ENCODE results near the gene NDUFAF2. TPM values are rescaled to one million over a fixed set of nuclear protein-coding genes. Genes with fewer than 3 reads are reported as not detected.

The NDUFAF2 gene
- total and polyA plus RNA-seq, 4 donors, result 12.2 to 68.8 (median 29.8) TPM

DNA sequence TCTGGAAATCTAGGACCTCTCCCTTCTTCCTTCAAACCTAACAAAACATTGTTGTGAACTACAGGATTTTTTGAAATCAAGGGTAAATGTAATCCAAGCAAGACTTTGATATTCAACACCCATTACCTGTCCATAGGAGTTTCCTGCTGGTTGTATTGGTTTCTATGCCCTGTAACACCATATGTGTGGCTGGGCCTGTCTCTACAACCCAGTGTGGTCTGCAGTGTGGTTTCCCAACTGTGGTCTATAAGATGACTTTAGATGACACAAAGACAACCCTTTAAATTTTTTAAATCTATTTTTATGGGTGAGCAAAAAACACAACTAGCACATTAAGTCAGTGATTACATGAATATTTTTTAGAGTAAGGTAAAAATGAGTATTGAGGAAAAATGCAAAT is 124.1 kb downstream of the NDUFAF2 start:
- Histone ChIP-seq H3K27me3 (ENCODE audit: control insufficient read depth in 3 of 3, insufficient read depth in 3 of 3, low read length in 2 of 3) (no peaks in the 10 kb centered on the region), H3K4me3 (no peak overlapping the region), H3K36me3 (ENCODE audit: control insufficient read depth in 4 of 4, insufficient read depth in 4 of 4, low read length in 4 of 4) (no peaks in the 10 kb centered on the region), H3K27ac (ENCODE audit: low read depth in 1 of 2, low read length in 1 of 2) (no peak overlapping the region), H3K9me3 (ENCODE audit: control insufficient read depth in 4 of 4, insufficient read depth in 3 of 4, low read length in 3 of 4) (no peaks in the 10 kb centered on the region), H3K9ac (ENCODE audit: insufficient read depth in 1 of 2, low read length in 2 of 2) (no peak overlapping the region), H3K4me1 (ENCODE audit: control insufficient read depth in 5 of 5, insufficient read depth in 5 of 5, low read length in 5 of 5) (no peaks in the 10 kb centered on the region)
- no peak for ATAC-seq (ENCODE audit: insufficient read depth, low FRiP score)
- no peak for DNase-seq
- no peak for TF ChIP-seq CTCF (IDR thresholded peaks at IDR 0.05; ENCODE audit: control extremely low read depth, extremely low read depth)

- no peak for TF ChIP-seq CTCF (IDR thresholded peaks at IDR 0.05; ENCODE audit: control extremely low read depth, extremely low read depth)
- no peak for DNase-seq
These were observed 126.5 kb downstream of the NDUFAF2 start for GRCh38 chr5:61071526-61071925.

GRCh38 chr5:61076626-61077025 is 131.6 kb downstream of the NDUFAF2 start:
- Histone ChIP-seq H3K9ac (ENCODE audit: insufficient read depth in 1 of 2, low read length in 2 of 2) (no peak overlapping the region), H3K4me3 (no peak overlapping the region), H3K4me1 (ENCODE audit: control insufficient read depth in 5 of 5, insufficient read depth in 5 of 5, low read length in 5 of 5) (peaks cover 0 to 7% (median 2%) of the 10 kb centered on the region in 5 donors), H3K36me3 (ENCODE audit: control insufficient read depth in 4 of 4, insufficient read depth in 4 of 4, low read length in 4 of 4) (no peaks in the 10 kb centered on the region), H3K27ac (ENCODE audit: low read depth in 1 of 2, low read length in 1 of 2) (no peak overlapping the region), H3K27me3 (ENCODE audit: control insufficient read depth in 3 of 3, insufficient read depth in 3 of 3, low read length in 2 of 3) (no peaks in the 10 kb centered on the region), H3K9me3 (ENCODE audit: control insufficient read depth in 4 of 4, insufficient read depth in 3 of 4, low read length in 3 of 4) (no peaks in the 10 kb centered on the region)
- ATAC-seq (ENCODE audit: insufficient read depth, low FRiP score) (no peak), DNase-seq (no peak)
- no peak for TF ChIP-seq CTCF (IDR thresholded peaks at IDR 0.05; ENCODE audit: control extremely low read depth, extremely low read depth)
- WGBS, 2 donors, result 32 to 53% methylated on average over 1 of the region's 1 CpG

More at GRCh38 chr5:61071526-61071925, 126.5 kb downstream of the NDUFAF2 start:
- no peak overlapping the region for H3K4me3 ChIP-seq
- H3K9me3 ChIP-seq (ENCODE audit: control insufficient read depth in 4 of 4, insufficient read depth in 3 of 4, low read length in 3 of 4), result no peaks in the 10 kb centered on the region
- no peaks in the 10 kb centered on the region for H3K36me3 ChIP-seq (ENCODE audit: control insufficient read depth in 4 of 4, insufficient read depth in 4 of 4, low read length in 4 of 4)
- no peak overlapping the region for H3K27ac ChIP-seq (ENCODE audit: low read depth in 1 of 2, low read length in 1 of 2)
- H3K9ac ChIP-seq (ENCODE audit: insufficient read depth in 1 of 2, low read length in 2 of 2), result no peak overlapping the region
- peaks cover 0 to under 1% (median 0%) of the 10 kb centered on the region in 5 donors for H3K4me1 ChIP-seq (ENCODE audit: control insufficient read depth in 5 of 5, insufficient read depth in 5 of 5, low read length in 5 of 5)
- no peaks in the 10 kb centered on the region for H3K27me3 ChIP-seq (ENCODE audit: control insufficient read depth in 3 of 3, insufficient read depth in 3 of 3, low read length in 2 of 3)
- ATAC-seq (ENCODE audit: insufficient read depth, low FRiP score), result no peak

GRCh38 chr5:61081741-61082140 is 136.7 kb downstream of the NDUFAF2 start:
- no peak for TF ChIP-seq CTCF (IDR thresholded peaks at IDR 0.05; ENCODE audit: control extremely low read depth, extremely low read depth)
- H3K27me3 ChIP-seq (ENCODE audit: control insufficient read depth in 3 of 3, insufficient read depth in 3 of 3, low read length in 2 of 3), result no peaks in the 10 kb centered on the region
- H3K4me1 ChIP-seq (ENCODE audit: control insufficient read depth in 5 of 5, insufficient read depth in 5 of 5, low read length in 5 of 5), result peaks cover 0 to 4% (median 1%) of the 10 kb centered on the region in 5 donors
- ATAC-seq (ENCODE audit: insufficient read depth, low FRiP score) (no peak), DNase-seq (peak in 2 of 3 donors; percentile 34 to 60)
- no peak overlapping the region for H3K9ac ChIP-seq (ENCODE audit: insufficient read depth in 1 of 2, low read length in 2 of 2)
- H3K9me3 ChIP-seq (ENCODE audit: control insufficient read depth in 4 of 4, insufficient read depth in 3 of 4, low read length in 3 of 4), result no peaks in the 10 kb centered on the region
- no peaks in the 10 kb centered on the region for H3K36me3 ChIP-seq (ENCODE audit: control insufficient read depth in 4 of 4, insufficient read depth in 4 of 4, low read length in 4 of 4)
- WGBS, 2 donors, result 75 to 76% methylated on average over 2 of the region's 2 CpGs
- H3K4me3 ChIP-seq, result no peak overlapping the region
- no peak overlapping the region for H3K27ac ChIP-seq (ENCODE audit: low read depth in 1 of 2, low read length in 1 of 2)

All from lung (tissue), 12 donors.